IPS DF 4.7 (cell line): ENCODE data around the gene AVPR2.

ENCODE experiments used
- DNase-seq: peaks from one replicate; pipeline ENCODE4 v3.0.0-alpha.2; 2013; ENCODE audit warnings: low spot score; ENCODE audit errors: extremely low read depth

Gene AVPR2

DNA sequence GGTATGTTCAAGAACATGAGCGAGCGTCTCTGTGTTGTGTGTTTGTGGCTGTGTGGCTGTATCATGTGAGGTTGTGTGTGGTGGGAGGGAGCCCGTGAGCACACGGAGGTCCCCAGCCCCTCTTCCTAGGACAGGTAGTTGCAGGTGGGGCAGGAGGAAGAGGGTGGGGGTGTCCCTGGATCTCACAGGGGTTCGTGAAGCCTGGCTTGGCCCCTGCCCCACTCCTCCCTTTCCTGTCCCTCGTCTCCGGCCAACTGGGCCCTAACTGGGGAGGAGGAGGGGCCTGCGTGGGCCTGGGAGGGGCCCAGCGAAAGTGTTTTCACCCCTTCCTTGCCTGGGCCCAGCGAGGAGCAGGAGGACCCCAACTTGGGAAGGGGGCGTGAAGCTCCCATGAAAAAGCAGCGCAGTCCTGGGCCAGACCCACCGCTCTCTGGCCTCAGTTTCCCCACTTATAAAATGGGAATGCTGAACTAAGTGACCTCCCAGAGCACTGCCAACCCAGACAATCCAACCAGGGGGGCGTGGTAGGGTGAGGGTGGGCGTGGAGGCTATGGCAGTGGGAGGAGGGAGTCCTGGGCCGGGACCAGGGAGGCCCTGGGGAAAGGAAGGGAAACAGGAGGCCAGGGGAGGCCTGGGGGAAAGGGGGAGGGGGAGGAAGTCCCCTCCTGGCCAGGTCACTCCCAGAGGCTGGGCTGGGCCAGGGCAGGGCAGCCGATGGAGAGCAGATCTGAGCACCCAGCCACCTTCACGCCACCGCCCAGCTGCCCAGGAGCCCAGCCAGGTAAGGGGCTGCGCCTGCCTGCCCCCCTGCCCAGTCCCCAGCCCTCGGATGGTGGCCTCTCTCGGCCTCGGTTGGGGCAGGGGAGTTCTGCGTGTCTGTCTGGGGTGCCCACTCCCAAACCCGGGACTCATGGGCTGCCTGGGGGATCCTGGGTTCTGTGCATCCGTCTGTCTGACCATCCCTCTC is at the start of gene AVPR2:
Gene AVPR2 (plus strand): TSS at position 683 of the 967 bp plus-strand sequence. CDS start 473 bp downstream, outside the sequence.
- DNase-seq: no peak

DNA sequence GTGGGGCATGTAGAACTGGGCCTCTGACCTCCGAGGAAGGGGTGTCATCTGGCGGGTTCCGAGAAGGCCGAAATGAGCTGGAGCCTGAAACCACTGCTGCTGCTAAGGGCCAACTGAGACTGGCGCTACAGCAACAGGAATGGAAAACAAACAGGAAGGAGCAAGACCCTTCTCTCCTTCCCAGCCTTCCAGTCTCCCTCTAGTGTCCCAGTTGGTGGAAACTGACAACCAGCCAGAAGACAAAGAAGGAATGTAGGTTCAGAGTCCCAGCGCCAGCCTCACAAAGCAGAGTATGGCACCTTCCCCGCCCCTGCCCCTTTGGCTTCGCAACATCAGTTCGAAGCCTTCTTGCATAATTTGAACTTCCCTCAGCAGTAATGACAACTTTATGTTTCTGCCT is 49.8 kb upstream of the AVPR2 start:
- no peak for DNase-seq

DNA sequence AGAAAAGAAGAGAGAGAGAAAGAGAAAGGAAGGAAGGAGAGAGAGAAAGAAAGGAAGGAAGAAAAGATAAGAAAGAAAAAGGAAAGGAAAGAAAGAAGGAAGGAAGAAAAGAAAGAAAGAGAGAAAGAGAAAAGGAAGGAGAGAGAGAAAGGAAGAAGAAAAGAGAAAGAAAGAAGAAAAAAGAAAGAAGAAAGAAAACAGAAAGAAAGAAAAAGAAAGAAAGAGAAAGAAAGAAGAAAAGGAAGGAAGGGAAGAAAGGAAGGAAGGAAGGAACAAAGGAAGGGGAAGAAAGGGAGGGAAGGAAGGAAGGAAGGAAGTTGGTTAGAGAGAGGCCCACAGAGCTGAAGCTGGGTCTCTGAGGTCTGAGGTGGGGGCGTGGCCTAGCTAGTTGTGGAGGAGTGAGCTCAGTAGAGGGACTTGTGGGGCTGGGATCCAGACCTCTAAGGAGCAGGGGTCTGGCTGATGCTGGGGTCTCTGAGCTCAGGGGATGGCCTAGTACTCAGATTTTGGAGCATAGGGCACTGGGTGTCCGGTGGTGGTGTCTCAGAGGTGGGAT is 47.0 kb upstream of the AVPR2 start:
- no peak for DNase-seq

DNA sequence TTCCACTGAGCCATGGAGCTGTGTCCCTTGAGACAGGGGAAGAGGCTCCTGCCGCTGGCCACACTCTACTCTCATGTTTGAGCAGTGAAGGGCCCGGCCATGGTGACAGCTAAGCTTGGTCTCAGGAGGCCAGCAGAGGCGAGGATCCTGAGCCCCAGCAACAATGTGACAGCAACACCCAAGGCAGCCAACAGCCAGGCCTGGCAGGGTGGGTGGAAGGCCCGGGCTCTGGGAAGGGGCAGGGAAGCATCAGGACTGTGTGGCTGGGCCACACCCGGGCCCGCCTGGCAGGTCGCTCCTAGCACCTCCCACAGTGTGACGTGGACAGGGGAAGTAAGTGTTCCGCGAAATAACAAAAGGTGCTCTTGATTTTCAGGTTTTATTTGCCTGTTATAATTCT is 43.3 kb upstream of the AVPR2 start:
- no peak for DNase-seq

DNA sequence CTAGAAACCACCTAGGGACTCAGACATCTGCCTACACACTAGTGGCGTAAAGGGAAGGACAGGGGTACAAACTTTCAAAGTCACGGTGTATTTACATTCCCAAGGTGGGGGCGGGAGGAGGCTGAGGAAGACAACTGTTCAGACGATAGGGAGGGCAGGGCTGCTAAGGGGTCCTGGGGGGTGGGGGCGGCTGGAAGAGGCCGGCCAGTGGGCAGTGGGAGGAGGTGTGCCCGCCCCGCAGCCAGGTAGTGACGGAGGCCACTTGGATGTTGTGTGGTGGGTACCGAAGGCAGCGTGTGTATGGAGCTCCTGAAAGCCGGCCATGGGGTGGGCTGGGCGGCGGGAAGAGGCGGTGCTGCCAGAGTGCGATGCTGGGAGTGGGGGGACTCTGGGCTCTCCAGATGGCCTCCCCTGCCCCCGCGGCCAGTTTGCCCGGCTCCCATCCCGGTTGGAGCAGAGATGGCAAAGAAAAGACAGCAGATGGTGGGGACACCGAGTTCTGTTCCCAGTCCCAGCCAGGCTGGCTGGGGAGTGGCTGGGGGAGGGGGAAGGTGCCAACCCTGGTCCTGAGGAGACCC is 42.7 kb upstream of the AVPR2 start:
- no peak for DNase-seq

DNA sequence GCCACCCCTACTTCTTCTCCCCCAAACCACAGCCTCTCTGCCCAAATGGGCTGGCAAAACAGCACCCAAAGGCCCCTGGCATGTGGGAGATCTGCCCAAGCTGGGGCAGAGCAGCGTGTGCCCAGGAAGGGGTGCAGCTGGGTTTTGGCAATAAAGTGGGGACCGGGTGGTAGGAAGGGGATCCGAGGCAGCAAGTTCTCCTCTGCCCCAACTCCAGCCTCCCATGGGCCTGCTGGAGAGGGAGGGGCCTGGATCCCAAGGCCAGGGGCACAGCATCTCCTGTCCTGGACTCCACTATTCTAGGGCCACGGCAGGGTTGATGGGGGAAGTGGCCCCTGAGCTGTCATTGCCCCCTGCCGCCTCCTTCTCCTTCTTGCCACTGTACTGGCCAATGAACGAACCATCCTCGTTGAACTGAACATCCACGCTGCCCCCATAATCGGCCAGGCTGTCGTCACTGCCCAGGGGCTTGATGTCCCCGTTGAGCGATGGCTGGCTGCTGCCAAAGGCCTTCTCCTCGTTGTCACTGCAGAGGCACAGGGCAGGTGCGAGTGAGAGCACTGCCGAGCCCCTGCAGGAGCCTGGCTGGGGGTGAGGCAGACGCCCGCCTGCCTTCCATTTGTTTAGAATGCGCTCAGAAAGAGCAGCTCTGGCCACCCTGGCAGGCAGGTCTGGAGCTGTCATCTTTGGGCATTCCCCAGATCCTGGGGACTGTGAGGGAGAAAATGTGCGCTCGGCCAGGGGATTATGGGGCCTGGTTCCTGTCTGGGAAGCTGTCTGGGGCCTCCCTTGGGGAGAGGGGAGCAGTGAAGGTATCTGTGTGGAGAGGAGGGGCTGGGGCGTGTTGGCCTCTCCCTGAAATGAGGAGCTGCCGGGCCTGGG is 41.9 kb upstream of the AVPR2 start:
- no peak for DNase-seq

DNA sequence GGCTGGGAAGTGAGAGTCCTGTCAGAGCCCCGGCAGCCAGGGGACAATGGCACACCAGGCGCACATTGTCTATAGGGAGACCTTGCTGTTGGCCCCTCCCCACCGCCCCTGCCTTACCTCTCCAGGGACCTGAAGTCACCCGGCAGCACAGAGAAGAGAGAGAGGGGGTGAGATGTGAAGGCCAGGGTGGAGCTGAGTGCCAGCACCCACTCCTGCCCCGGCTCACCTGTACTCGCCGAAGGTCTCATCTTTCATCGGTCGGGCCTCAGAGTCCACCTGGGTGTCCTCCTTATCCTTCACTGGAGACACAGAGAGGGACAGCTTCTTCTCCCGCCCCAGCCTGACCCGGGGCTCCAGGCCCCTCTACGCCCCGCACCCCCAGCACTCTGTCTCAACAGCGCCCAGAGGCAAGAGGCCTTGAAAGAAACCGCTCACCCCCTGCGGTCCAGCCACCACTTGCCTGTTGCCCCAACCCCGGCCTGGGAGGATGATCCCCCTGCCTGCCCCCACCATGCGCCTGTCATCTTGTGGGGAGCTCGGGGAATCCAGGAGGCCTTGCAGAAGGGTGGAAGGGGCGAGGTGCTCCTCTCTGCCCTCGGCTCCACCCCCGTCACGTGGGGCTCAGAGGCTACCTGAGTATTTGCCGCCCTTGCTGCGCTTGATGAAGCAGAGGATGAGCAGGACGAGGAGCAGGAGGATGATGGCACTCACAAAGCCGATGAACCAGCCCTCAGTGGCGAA is 41.1 kb upstream of the AVPR2 start:
- DNase-seq: no peak

DNA sequence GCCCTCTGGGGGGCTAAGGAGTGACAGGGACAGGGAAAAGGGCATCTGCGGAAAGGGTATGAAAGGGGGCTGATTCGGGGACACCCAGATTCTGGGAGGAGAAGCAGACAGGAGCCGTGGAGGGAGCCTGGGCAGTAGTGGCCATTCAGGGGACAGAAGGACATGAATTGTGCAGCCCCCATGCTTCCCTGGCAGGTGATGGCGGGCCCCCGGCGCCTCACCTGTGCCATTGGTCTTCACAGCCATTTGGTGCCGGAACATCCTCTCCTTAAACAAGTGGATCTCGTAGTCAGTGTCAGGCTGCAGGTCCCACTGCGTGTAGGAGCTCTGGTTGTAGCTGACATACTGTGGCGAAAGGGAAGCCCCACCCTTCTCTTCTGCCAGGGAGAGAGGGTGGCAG is 40.4 kb upstream of the AVPR2 start:
- DNase-seq: no peak

DNA sequence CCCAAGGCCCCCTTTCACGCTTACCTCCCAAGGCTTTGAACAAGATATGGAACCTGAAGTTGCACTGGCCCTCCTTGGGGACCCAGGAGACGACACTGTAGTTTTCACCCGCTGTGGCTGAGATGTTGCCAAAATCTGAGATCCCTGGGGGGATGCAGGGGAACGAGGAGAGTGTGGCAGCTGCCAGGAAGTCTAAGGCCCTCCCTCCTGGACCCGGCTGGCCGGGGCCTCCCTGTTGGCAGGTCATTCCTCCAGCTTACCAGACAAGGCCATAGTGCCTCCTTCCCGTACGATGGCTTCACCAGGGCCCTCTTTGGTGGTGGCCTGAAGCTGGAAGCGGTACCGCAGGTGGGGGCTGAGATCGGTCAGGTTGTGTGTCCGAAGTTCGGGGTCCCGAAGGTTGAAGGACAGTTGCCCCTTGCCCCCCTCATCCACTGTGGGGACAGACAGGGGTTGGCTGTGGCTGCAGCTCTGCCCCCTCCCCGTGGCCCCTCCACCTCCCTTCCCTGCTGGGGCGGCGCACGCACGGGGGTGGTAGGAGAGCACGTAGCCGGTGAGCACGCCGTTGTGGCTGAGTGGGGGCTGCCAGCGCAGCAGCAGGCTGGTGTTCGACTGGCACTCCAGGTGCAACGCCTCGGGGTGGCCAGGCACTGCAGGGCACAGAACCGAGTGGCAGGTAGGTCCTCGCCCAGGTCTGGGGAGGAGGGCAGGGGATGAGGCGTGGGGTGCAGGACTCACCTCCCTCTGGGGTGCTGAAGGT is 39.7 kb upstream of the AVPR2 start:
- no peak for DNase-seq

DNA sequence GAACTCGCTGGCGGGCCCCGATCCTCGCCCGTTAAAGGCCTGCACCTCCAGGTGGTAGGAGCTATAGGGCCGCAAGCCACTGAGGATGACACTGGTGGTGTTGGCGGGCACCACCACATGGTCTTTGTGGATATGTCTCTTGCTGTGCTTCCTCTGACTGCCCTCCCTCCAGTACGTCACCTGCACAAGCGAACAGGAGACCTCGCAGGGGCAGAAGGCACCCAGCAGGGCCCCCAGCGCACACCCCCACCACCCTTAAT is 39.2 kb upstream of the AVPR2 start:
- DNase-seq: no peak

DNA sequence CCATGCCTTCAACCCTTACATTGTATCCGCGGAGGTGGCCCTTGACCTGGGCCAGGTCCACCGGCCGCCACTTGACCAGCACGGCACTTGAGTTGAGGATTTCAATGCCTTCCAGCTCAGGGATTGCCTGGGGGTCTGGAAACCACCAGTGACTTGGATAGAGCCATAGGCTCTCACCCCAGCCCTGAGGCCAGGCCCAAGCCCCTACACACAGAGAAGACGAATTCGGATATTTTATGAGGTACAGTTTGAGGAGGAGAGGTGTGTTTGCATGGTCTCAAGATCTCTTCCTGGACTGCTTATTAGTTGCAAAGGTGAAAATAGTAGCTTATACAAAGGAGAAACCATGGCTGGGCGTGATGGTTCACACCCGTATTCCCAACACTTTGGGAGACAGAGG is 38.8 kb upstream of the AVPR2 start:
- no peak for DNase-seq

DNA sequence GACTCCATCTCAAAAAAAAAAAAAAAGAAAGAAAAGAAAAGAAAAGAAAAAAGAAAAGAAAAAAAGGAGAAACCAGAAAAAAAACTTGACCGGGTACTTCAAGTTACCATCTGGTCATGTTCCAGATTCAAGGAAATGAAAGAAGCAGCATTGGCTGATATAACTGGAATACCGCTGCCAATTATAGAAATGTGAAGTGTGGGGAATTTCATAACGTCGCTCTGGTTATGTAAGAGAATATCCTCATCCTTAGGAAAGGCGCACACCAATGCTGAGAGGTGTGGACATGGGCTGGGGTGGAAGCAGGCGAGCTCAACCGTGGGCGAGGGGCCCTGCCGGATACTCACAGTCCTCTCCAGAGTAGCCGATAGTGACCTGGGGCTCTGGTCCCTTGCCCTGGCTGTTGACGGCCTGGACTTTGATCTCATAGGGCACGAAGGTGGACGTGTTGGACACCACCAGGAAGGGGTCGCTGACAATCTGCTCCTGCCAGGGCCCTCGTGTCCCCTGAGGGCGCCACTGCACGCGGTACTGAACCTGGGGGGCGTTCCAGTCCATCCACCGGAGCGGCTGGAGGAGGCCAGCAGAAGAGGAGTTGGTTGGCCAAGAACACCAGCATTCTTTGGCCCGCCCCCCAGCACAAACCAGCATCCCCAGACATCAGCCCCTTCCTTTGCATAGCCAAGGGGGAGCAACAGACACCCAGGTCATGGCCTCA is 38.0 kb upstream of the AVPR2 start:
- DNase-seq: no peak

DNA sequence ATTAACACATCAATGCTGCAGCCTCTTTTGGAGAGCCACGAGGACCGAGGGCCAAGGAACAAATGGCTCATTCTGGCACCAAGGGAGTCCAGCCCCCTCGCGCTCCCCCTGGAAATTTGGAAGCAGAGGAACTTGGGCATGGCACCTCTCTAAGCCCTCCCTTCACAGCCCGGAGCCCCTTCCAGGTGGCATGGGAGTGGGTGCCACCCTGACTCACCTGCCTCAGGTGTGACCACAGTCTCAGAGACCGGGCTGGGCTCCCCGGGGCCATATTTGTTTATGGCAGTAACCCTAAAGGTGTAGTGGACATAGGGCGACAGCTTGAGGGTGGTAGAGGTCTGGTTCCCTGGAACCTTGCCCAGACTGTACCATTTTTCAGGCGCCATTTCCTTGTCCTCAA is 37.3 kb upstream of the AVPR2 start:
- DNase-seq: no peak

DNA sequence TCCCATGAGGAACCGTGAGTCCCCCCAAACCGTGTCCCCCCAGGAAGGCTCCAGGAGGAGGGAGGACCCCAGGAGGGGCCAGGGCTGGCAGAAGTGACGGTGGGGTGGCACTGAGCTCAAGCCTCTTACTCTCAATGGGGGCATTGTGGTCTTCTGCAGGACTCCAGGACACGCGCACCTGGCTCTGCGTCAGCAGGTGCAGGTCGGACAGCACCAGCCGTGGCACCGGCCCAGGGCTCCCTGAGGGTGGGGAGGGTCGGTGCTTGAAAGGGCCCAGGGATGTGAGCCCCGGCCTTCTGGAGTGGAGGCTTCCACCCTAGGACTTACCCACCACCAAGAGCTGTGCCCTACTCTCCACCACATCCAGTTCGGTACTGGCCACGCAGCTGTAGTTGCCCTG is 36.8 kb upstream of the AVPR2 start:
- DNase-seq: no peak

DNA sequence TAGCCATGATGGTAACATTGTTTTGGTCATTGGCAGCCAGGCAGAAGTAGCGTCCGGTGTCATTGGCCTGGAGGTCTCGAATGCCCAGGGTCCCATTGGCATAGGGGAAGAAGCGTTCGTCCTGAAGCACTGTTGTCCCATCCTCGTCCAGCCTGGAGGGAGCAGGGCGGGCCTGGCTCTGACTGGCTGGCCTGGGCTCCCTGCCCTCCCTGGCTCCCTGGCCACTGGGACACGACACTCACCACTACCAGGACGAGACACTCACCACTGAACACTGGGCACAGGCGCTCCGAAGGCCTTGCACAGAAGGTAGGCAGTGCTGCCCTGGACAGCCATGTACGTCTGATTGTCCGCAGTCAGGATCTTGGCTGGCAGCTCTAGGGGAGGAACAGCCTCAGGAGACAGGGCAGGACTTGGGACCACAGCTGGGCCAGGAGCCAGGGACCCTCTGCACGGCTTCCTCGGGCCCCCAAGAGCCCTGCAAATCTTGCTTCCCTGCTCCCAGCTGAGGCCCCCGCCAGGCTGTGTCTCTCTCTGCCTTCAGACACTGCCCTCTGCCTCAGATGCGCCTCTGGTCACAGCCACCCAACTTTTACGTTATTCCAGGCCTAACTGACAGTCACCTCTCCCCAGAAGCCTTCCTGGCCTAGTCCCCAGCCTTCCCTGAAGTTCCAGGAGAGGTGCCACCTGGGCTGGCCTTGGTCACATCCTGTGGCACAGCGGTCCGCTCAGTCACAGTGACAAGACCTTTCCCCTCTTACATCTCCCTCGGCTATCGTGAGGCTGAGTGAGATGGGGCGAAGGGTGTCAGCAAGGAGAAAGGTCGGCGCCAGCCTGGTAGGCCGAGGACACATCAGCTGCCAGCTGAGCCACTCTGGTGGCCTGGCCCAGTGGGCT is 35.6 kb upstream of the AVPR2 start:
- no peak for DNase-seq

DNA sequence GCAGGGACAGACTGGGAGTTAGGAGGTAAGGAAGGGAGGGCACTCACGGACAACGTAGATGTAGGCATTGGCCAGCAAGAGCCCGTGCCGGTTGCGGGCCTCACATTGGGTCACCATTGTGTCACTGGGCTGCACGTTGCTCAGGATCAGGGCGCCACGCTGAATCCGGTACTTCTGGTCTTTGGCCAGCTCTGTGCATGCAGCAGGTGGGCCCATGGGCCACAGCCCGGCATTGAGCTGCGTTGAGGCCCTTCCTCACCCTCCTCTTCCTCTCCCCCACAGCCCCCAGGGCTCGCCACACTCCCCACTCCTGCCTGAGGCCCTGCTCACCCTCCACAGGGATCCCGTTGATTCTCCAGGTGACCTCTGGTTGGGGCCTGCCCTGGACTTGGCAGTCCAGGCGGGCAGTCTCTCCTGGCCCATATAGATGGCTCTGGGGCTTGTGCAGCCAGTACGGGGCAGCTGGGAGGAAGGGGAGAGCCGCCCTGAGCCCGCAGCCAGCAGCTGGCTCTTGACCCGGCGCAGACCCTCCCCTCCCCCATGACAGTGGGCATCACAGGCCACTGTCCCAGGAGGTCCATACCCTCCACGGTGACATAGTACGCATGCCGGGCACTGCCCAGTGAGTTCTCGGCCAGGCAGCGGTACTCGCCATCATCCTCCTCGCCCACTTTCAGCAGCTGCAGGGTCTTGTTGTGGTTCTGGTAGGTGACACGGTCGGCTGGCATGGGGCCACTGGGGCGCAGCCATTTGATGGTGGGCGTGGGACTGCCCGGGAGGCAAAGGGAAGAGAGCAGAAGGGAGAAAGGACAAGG is 34.8 kb upstream of the AVPR2 start:
- DNase-seq: no peak

DNA sequence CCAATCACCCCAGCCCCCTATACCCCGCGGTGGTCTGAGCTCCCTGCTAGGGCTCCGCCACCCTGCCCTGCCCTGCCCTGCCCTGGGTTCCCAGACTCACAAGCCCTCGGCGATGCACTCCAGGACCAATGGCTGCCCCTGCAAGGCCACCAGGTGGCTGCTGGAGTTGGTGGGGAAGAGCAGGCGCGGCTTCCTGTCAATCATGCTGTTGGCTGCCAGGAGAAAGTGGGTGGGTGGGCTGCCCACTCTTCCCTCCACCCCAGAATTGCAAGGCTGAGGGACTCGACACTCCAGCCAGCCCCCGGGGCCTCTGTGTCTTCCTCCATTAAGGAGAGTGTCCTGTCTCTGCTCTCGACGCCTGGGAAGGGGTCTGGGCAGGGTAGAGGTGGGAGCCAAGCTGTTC is 34.2 kb upstream of the AVPR2 start:
- DNase-seq: no peak

DNA sequence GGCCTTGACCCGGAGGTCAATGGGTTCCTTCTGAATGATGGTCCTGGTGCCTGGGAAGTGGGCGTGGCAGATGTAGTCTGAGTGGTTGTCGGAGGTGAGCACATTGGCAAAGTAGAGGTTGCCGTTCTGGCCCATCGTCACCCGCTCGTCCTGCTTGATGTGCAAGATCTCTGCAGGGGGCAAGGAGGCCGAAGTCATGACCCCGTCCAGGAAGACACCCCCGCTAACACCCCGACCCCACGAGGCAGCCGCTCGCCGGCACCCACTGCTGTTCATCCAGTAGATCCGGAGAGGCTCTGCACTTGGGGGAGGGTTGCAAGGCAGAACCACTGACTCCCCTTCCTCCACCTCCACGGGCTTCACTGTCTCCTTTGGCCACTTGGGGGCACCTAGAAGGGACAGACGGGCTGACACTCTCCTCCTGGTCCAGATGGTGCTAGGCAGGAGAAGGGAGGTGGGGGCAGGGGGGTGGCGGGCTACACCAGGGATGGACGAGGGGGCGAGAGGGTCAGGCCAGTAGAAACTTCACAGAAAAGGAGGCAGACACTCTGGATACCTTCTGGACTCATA is 33.6 kb upstream of the AVPR2 start:
- no peak for DNase-seq
